HepG2 (cell line): ENCODE data around the gene LRBA. TPM values are rescaled to one million over a fixed set of nuclear protein-coding genes. Genes with fewer than 3 reads are reported as not detected.

Experiments
- ATAC-seq: fragments of 200-7000 bp; cut with Tn5 transposase; 3 replicates; pipeline ENCODE4 v1.9.1; 2020; ENCODE audit warnings: mild to moderate bottlenecking, moderate library complexity
- BruUV-seq: library from RNA; stranded (reverse); fragments of 400-500 nt; replicated peaks from 2 replicates; lab custom pipeline; 2021; lab: Mats Ljungman, UMichigan
- CTCF ChIA-PET: fragments of 300-600 bp; formaldehyde crosslinking; extraction: SDS; loops from one replicate; lab custom pipeline; 2021; ENCODE audit warnings: low total read pairs, inconsistent platforms, low intra/inter-chr PET ratio; lab: Yijun Ruan, JAX
- POLR2A ChIA-PET: fragments of 350-600 bp; sonication (Branson Sonifier 250); formaldehyde crosslinking; loops from one replicate; lab custom pipeline; 2020; ENCODE audit warnings: antibody characterized with exemption, inconsistent platforms; lab: Yijun Ruan, JAX
- DNase-seq: peaks from one replicate; pipeline ENCODE4 v3.0.0-alpha.2; 2015; ENCODE audit warnings: low spot score
- FAIRE-seq: peaks from 3 replicates; lab custom pipeline; 2011; peaks lifted over from hg19 to GRCh38; lab: Jason Lieb, UNC
- H2AFZ ChIP-seq: one replicate; pipeline ENCODE4 v1.6.1; 2011; ENCODE audit warnings: low read length, inconsistent platforms
- H3K27ac ChIP-seq: fragments of 300-600 bp; 3 replicates; pipeline ENCODE4 v1.8.0; 2011; ENCODE audit warnings: mixed run types, mild to moderate bottlenecking, mixed read lengths, low read length, inconsistent platforms; ENCODE audit not compliant: insufficient read depth; ENCODE audit errors: extremely low read length
- H3K27me3 ChIP-seq, 2 experiments: fragments of 200-600 bp in 1 of 2; 2 replicates in 1 of 2; 3 replicates in 1 of 2; pipeline versions ENCODE4 v1.6.0 to v1.8.0; 2011; ENCODE audit warnings: low read length in 2 of 2, mild to moderate bottlenecking in 2 of 2, moderate library complexity in 2 of 2, inconsistent platforms in 1 of 2; ENCODE audit not compliant: insufficient read depth in 2 of 2, control insufficient read depth in 1 of 2
- H3K36me3 ChIP-seq, 2 experiments: fragments of 200-600 bp in 1 of 2; replicated peaks in 1 of 2; 2 replicates in 1 of 2; 3 replicates in 1 of 2; pipeline versions ENCODE4 v1.5.1 to v1.8.0; 2011; ENCODE audit warnings: low read length in 2 of 2, inconsistent platforms in 1 of 2; ENCODE audit not compliant: insufficient read depth in 2 of 2, control insufficient read depth in 1 of 2
- H3K4me1 ChIP-seq: 2 replicates; pipeline ENCODE4 v1.5.1; 2012; ENCODE audit warnings: low read length, inconsistent platforms; ENCODE audit not compliant: insufficient read depth
- H3K4me2 ChIP-seq: 2 replicates; pipeline ENCODE4 v1.6.0; 2011; ENCODE audit warnings: low read depth, low read length, inconsistent platforms
- H3K4me3 ChIP-seq, 3 experiments: fragments of 200-600 bp in 1 of 3; sonication (generic), shearing (Covaris generic) in 1 of 3; replicated peaks in 1 of 3; 2 replicates each; pipeline ENCODE4 v1.5.1; 2011 to 2016; ENCODE audit warnings: low read length in 3 of 3, inconsistent platforms in 2 of 3, low read depth in 2 of 3, mild to moderate bottlenecking in 2 of 3, control low read depth in 1 of 3, mixed read lengths in 1 of 3; ENCODE audit not compliant: insufficient read depth in 1 of 3
- H3K79me2 ChIP-seq: one replicate; pipeline ENCODE4 v1.6.1; 2011; ENCODE audit warnings: low read length, inconsistent platforms; ENCODE audit not compliant: insufficient read depth
- H3K9ac ChIP-seq: 2 replicates; pipeline ENCODE4 v1.6.0; 2011; ENCODE audit warnings: mild to moderate bottlenecking, low read depth, low read length, inconsistent platforms; ENCODE audit not compliant: insufficient read depth
- H3K9me3 ChIP-seq: 2 replicates; pipeline ENCODE4 v1.5.1; 2012; ENCODE audit warnings: mild to moderate bottlenecking, low read length
- H4K20me1 ChIP-seq: 2 replicates; pipeline ENCODE4 v1.6.0; 2011; ENCODE audit warnings: inconsistent platforms, mild to moderate bottlenecking, low read length, moderate library complexity; ENCODE audit not compliant: insufficient read depth
- DMAP1 ChIP-seq: IDR thresholded peaks from 2 replicates; pipeline ENCODE4 v1.6.1; 2016
- EHMT2 ChIP-seq: fragments of 200-600 bp; sonication (generic); IDR thresholded peaks from 2 replicates; pipeline ENCODE4 v1.7.0; 2017; ENCODE audit warnings: antibody characterized with exemption, low read depth, low read length, borderline replicate concordance
- GATA4 ChIP-seq: sonication (generic); IDR thresholded peaks from 2 replicates; pipeline ENCODE4 v1.6.1; 2016; ENCODE audit warnings: antibody characterized with exemption, low read depth, borderline replicate concordance
- NFAT5 ChIP-seq: sonication (generic); formaldehyde crosslinking; IDR thresholded peaks from 2 replicates; pipeline ENCODE4 v1.4.0; 2020; ENCODE audit warnings: missing genetic modification reagents
- SNAPC5 ChIP-seq: sonication (generic); formaldehyde crosslinking; IDR thresholded peaks from 2 replicates; pipeline ENCODE4 v1.8.1; 2023; ENCODE audit warnings: mild to moderate bottlenecking, missing genetic modification reagents, borderline replicate concordance
- ZNF546 ChIP-seq: sonication (generic); formaldehyde crosslinking; conservative IDR thresholded peaks from 2 replicates; pipeline ENCODE4 v1.8.1; 2023; ENCODE audit warnings: mild to moderate bottlenecking, missing genetic modification reagents
- ZNF563 ChIP-seq: sonication (generic); formaldehyde crosslinking; IDR thresholded peaks from 2 replicates; pipeline ENCODE4 v1.8.0; 2022; ENCODE audit warnings: mild to moderate bottlenecking, moderate library complexity, missing genetic modification reagents
- ZNF564 ChIP-seq: sonication (generic); formaldehyde crosslinking; IDR thresholded peaks from 2 replicates; pipeline ENCODE4 v1.8.1; 2023; ENCODE audit warnings: mild to moderate bottlenecking, missing genetic modification reagents
- ZNF609 ChIP-seq: sonication (generic); formaldehyde crosslinking; IDR thresholded peaks from 2 replicates; pipeline ENCODE4 v1.4.0; 2020; ENCODE audit warnings: mild to moderate bottlenecking, missing genetic modification reagents, borderline replicate concordance
- ZNF629 ChIP-seq: sonication (generic); formaldehyde crosslinking; conservative IDR thresholded peaks from 2 replicates; pipeline ENCODE4 v1.5.0; 2020; ENCODE audit warnings: missing genetic modification reagents
- ZNF883 ChIP-seq: sonication (generic); formaldehyde crosslinking; IDR thresholded peaks from 2 replicates; pipeline ENCODE4 v1.5.1; 2020; ENCODE audit warnings: mild to moderate bottlenecking, missing genetic modification reagents; ENCODE audit errors: not compliant biosample characterization
- ZSCAN25 ChIP-seq: sonication (generic); formaldehyde crosslinking; IDR thresholded peaks from 2 replicates; pipeline ENCODE4 v1.8.0; 2022; ENCODE audit warnings: mild to moderate bottlenecking, missing genetic modification reagents
- WGBS: methylation state at CpG from one replicate; pipeline ENCODE4 v1.1.6; 2017; ENCODE audit warnings: low lambda C conversion rate; 5-methylcytosine and 5-hydroxymethylcytosine counted together
- in situ Hi-C: cut with HindIII; loops from 2 replicates; pipeline ENCODE4 v1.10.0; 2017; ENCODE audit warnings: low pct_unique_long_range_greater_than_20kb; ENCODE audit not compliant: extremely low pct_ligation_motif_present
- intact Hi-C: fragments of 100-400 bp; cut with micrococcal nuclease; formaldehyde crosslinking; loops from one replicate; pipeline ENCODE4 v1.10.0; 2022; ENCODE audit not compliant: unreplicated experiment
- polyA plus RNA-seq, 8 experiments: library from polyadenylated mRNA; depleted of rRNA in 3 of 8; stranded (reverse) in 7 of 8; unstranded in 1 of 8; fragments of >200 nt; fragmentation: Illumina TruSeq in 4 of 8; extraction: Trizol in 4 of 8; gene quantifications; 2 replicates each; pipeline versions ENCODE4 v1.2.1 to v1.2.3, GENCODE V29; 2011 to 2016; ENCODE audit warnings: low read depth in 4 of 8, missing spikeins in 1 of 8, mixed read lengths in 1 of 8; ENCODE audit not compliant: insufficient read depth in 1 of 8
- total RNA-seq, 5 experiments: library from RNA; depleted of rRNA; stranded (reverse); fragments of >200 nt; fragmentation: Illumina TruSeq; extraction: Trizol; gene quantifications; 2 replicates each; pipeline ENCODE4 v1.2.3, GENCODE V29; 2016; ENCODE audit warnings: low read depth in 1 of 5

The LRBA gene
- total and polyA plus RNA-seq, 2 of the 13 experiments (the other 11 are each of a cell fraction or from before 2014, with no cell fraction given) = 21.0 to 37.2 TPM

GRCh38 chr4:150581641-150582051, 433.4 kb downstream of the LRBA start:
- no peak overlapping the region for H3K4me3 ChIP-seq
- BruUV-seq = no TSS peak
- TF ChIP-seq DMAP1 (CRISPR knock-in tag) (no peak), ZNF629 (CRISPR knock-in tag) (no peak), ZNF564 (CRISPR knock-in tag) (no peak), EHMT2 (no peak), ZNF546 (no peak), GATA4 (no peak), ZNF883 (CRISPR knock-in tag) (no peak), ZNF609 (CRISPR knock-in tag) (no peak), SNAPC5 (CRISPR knock-in tag) (no peak), ZSCAN25 (CRISPR knock-in tag) (no peak), NFAT5 (CRISPR knock-in tag) (no peak), ZNF563 (CRISPR knock-in tag) (no peak)
- H3K9me3 ChIP-seq = no peaks in the 10 kb centered on the region
- no peak overlapping the region for H3K27ac ChIP-seq
- no peak for FAIRE-seq
- 98% methylated on average over 13 of the region's 13 CpGs for WGBS
- no peaks in the 10 kb centered on the region for H4K20me1 ChIP-seq
- ChIA-PET POLR2A (no interaction called here), CTCF (no interaction called here)
- intact Hi-C loops (no loop called here), in situ Hi-C loops (no loop called here)
- H3K27me3 ChIP-seq = no peaks in the 10 kb centered on the region
- H3K9ac ChIP-seq = no peak overlapping the region
- peaks cover 5 to 8% of the 10 kb centered on the region in 2 experiments; a peak in 2 of 5 replicates for H3K36me3 ChIP-seq
- no peak overlapping the region for H2AFZ ChIP-seq
- no peaks in the 10 kb centered on the region for H3K79me2 ChIP-seq
- no peak for ATAC-seq
- no peaks in the 10 kb centered on the region for H3K4me1 ChIP-seq
- DNase-seq = no peak
- no peak overlapping the region for H3K4me2 ChIP-seq
